Mesenteric fat pad (tissue), 1 donor: ENCODE data around the gene DDX59. TPM values are rescaled to one million over a fixed set of nuclear protein-coding genes. Genes with fewer than 3 reads are reported as not detected.

ENCODE experiments used
- DNase-seq: peaks from one replicate; pipeline ENCODE4 v3.0.0-alpha.2; 2020; ENCODE audit warnings: low spot score
- total RNA-seq: library from RNA; stranded (reverse); fragmentation: NEBNext Ultra II Directional; extraction: Animal tissue kit (Norgen Biotek cat#: 25700); gene quantifications from one replicate; pipeline ENCODE4 v1.2.1, GENCODE V29; 2021
- donor health status: DM: yes; HTN: yes; CAD: no.

The DDX59 gene
- total RNA-seq, 1 donor from 2014 or later, result 17.1 TPM

- DNase-seq, result no peak
Measured at GRCh38 chr1:200671235-200671786, 1.6 kb upstream of the DDX59 start.

GRCh38 chr1:200670242-200671118, 773 bp upstream of the DDX59 start:
- no peak for DNase-seq

- no peak for DNase-seq
Measured at GRCh38 chr1:200668514-200669313, 993 bp downstream of the DDX59 start.

GRCh38 chr1:200666309-200666708, 3.4 kb downstream of the DDX59 start:
- DNase-seq, result no peak

GRCh38 chr1:200665861-200666260, 3.8 kb downstream of the DDX59 start:
- no peak for DNase-seq

- no peak for DNase-seq
Measured at GRCh38 chr1:200660719-200661118, 9.0 kb downstream of the DDX59 start.

- no peak for DNase-seq
Measured at GRCh38 chr1:200659269-200659668, 10.4 kb downstream of the DDX59 start.

- no peak for DNase-seq
Measured at GRCh38 chr1:200658037-200658818, 11.5 kb downstream of the DDX59 start.

GRCh38 chr1:200654660-200655059, 15.0 kb downstream of the DDX59 start:
- no peak for DNase-seq

GRCh38 chr1:200653022-200653462, 16.7 kb downstream of the DDX59 start:
- DNase-seq, result no peak

GRCh38 chr1:200652378-200652777, 17.3 kb downstream of the DDX59 start:
- no peak for DNase-seq

- DNase-seq, result no peak
Measured at GRCh38 chr1:200646515-200646914, 23.2 kb downstream of the DDX59 start.

GRCh38 chr1:200644021-200644420, 25.7 kb downstream of the DDX59 start:
- no peak for DNase-seq

- no peak for DNase-seq
Measured at GRCh38 chr1:200642481-200642880, 27.2 kb downstream of the DDX59 start.

- no peak for DNase-seq
Measured at GRCh38 chr1:200640963-200641401, 28.7 kb downstream of the DDX59 start.

- no peak for DNase-seq
Measured at GRCh38 chr1:200640373-200640962, 29.2 kb downstream of the DDX59 start.

- DNase-seq, result no peak
Measured at GRCh38 chr1:200638073-200638472, 31.6 kb downstream of the DDX59 start.

GRCh38 chr1:200636681-200637080, 33.0 kb downstream of the DDX59 start:
- no peak for DNase-seq

- no peak for DNase-seq
Measured at GRCh38 chr1:200634261-200635122, 35.2 kb downstream of the DDX59 start.

- DNase-seq, result no peak
Measured at GRCh38 chr1:200631375-200631774, 38.3 kb downstream of the DDX59 start.
